Measurements from ENCODE around the gene FXYD6. TPM values are rescaled to one million over a fixed set of nuclear protein-coding genes. Genes with fewer than 3 reads are reported as not detected.

FXYD6 gene
- total RNA-seq, 1 experiment from 2014 or later: 0.54 TPM

DNA sequence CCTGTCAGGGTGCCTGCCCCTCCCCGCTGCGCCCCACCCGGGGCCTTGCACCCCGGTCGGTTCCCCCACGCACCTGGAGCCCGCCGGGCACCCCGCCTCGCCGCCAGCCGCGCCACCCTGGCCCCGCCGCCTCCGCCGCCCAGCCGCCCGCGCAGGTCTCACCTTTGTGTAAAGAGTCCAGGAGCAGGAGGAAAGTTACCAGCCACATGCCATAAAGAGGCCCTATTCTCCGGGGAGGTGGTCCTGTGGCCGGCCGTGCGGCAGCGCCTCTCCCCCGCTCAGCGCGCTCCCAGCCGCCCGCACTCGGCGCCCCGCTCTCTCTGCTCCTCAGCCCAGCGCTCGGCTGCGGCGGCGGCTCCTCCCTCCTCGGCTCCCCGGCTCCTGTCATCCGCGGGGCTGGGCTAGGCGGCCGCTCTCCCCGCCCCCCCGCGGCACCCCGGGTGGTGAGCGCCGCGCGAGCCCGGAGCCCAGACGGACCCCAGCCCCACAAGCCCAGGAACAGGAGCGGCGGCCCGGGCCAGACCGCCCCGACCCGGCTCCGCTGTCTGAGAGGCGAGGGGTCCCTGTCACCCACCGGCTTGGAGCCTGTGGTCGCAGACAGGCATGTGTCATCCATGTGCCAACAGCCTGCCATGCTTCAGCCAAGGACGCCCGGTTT lies 79.5 kb downstream of the FXYD6 start, which contains the start of gene DSCAML1:
Gene DSCAML1, minus strand, starts transcription at position 345 of the 658 bp plus-strand sequence. Its CDS starts 137 bp downstream, at position 208.
- Histone ChIP-seq H3K27me3 (ENCODE audit: control insufficient read depth, insufficient read depth, low read length) (peaks cover 39% of the 10 kb centered on the region), H3K36me3 (ENCODE audit: control insufficient read depth, insufficient read depth, low read length) (no peaks in the 10 kb centered on the region; the same call in 1 of the 2 replicates), H3K4me1 (ENCODE audit: control insufficient read depth, insufficient read depth, low read length) (peaks cover 10% of the 10 kb centered on the region), H3K9me3 (ENCODE audit: control insufficient read depth, insufficient read depth, low read depth, low read length) (no peaks in the 10 kb centered on the region), H3K27ac (ENCODE audit: low read length) (no peak within 1 kb of the TSS), H3K4me3 (ENCODE audit: low read depth in 2 of 2, low read length in 2 of 2) (peak within 1 kb of the TSS in 1 of 2 experiments; percentile 29; a peak in 3 of 4 replicates)
- TF ChIP-seq TCF7L2 (IDR thresholded peaks at IDR 0.05; ENCODE audit: low read depth, low read length): no peak
- TF ChIP-seq SIN3A (IDR thresholded peaks at IDR 0.05; ENCODE audit: borderline replicate concordance, insufficient read depth, low read depth, low read length): no peak
- ATAC-seq (peak; percentile 79), DNase-seq (ENCODE audit: low read depth, low spot score) (no peak)
- ChIA-PET CTCF (no interaction called here), POLR2A (no interaction called here)
- BruUV-seq (replicated peaks): no TSS peak
- in situ Hi-C loops (cut with HindIII; ENCODE audit: low pct_unique_long_range_greater_than_20kb, low sequenced_read_pairs) (no loop called here), intact Hi-C loops (cut with micrococcal nuclease; ENCODE audit: unreplicated experiment) (no loop called here)

DNA sequence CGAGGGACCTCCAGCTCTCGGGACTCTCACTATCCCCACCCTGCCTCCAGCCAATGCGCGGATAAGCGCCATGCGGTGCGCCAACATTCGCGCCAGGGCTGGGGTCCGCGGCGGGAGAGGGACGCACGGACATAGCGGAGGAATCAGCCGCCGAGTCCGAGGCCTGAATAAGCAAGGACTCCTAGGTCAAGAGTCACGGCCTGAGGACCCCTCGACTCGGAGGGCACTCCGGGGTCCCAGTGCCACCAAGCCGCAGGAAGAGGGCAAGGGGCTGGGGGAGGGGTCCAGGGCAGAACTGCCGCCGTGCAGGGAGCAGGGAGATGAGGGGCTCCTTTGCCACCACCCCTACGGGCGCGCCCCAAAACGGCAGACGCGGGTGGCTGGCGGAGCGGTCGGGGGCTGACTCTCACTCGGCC lies 80.0 kb downstream of the FXYD6 start:
- Histone ChIP-seq H3K4me1 (ENCODE audit: control insufficient read depth, insufficient read depth, low read length) (peaks cover 10% of the 10 kb centered on the region), H3K36me3 (ENCODE audit: control insufficient read depth, insufficient read depth, low read length) (no peaks in the 10 kb centered on the region; the same call in 1 of the 2 replicates), H3K4me3 (ENCODE audit: low read depth in 2 of 2, low read length in 2 of 2) (peak overlapping the region in 1 of 2 experiments; percentile 29; a peak in 3 of 4 replicates), H3K27ac (ENCODE audit: low read length) (no peak overlapping the region), H3K9me3 (ENCODE audit: control insufficient read depth, insufficient read depth, low read depth, low read length) (no peaks in the 10 kb centered on the region), H3K27me3 (ENCODE audit: control insufficient read depth, insufficient read depth, low read length) (peaks cover 39% of the 10 kb centered on the region)
- DNase-seq (ENCODE audit: low read depth, low spot score): no peak
- POLR2A ChIA-PET: interaction anchor here (0.6 kb wide), 1 partner anchor 28 kb away, joined by 5 read pairs; no protein-coding TSS in a partner anchor
- intact Hi-C loops (cut with micrococcal nuclease; ENCODE audit: unreplicated experiment): no loop called here
- CTCF ChIA-PET: no interaction called here
- ATAC-seq: peak; percentile 6; the same call in 1 of the 2 replicates
- BruUV-seq (replicated peaks): no TSS peak
- no peak for TF ChIP-seq SIN3A (IDR thresholded peaks at IDR 0.05; ENCODE audit: borderline replicate concordance, insufficient read depth, low read depth, low read length)
- TF ChIP-seq, protein P1, sequence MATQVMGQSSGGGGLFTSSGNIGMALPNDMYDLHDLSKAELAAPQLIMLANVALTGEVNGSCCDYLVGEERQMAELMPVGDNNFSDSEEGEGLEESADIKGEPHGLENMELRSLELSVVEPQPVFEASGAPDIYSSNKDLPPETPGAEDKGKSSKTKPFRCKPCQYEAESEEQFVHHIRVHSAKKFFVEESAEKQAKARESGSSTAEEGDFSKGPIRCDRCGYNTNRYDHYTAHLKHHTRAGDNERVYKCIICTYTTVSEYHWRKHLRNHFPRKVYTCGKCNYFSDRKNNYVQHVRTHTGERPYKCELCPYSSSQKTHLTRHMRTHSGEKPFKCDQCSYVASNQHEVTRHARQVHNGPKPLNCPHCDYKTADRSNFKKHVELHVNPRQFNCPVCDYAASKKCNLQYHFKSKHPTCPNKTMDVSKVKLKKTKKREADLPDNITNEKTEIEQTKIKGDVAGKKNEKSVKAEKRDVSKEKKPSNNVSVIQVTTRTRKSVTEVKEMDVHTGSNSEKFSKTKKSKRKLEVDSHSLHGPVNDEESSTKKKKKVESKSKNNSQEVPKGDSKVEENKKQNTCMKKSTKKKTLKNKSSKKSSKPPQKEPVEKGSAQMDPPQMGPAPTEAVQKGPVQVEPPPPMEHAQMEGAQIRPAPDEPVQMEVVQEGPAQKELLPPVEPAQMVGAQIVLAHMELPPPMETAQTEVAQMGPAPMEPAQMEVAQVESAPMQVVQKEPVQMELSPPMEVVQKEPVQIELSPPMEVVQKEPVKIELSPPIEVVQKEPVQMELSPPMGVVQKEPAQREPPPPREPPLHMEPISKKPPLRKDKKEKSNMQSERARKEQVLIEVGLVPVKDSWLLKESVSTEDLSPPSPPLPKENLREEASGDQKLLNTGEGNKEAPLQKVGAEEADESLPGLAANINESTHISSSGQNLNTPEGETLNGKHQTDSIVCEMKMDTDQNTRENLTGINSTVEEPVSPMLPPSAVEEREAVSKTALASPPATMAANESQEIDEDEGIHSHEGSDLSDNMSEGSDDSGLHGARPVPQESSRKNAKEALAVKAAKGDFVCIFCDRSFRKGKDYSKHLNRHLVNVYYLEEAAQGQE (IDR thresholded peaks at IDR 0.05; ENCODE audit: insufficient read depth in 1 of 2, low read depth in 2 of 2, low read length in 1 of 2): no peak
- in situ Hi-C loops (cut with HindIII; ENCODE audit: low pct_unique_long_range_greater_than_20kb, low sequenced_read_pairs): no loop called here

DNA sequence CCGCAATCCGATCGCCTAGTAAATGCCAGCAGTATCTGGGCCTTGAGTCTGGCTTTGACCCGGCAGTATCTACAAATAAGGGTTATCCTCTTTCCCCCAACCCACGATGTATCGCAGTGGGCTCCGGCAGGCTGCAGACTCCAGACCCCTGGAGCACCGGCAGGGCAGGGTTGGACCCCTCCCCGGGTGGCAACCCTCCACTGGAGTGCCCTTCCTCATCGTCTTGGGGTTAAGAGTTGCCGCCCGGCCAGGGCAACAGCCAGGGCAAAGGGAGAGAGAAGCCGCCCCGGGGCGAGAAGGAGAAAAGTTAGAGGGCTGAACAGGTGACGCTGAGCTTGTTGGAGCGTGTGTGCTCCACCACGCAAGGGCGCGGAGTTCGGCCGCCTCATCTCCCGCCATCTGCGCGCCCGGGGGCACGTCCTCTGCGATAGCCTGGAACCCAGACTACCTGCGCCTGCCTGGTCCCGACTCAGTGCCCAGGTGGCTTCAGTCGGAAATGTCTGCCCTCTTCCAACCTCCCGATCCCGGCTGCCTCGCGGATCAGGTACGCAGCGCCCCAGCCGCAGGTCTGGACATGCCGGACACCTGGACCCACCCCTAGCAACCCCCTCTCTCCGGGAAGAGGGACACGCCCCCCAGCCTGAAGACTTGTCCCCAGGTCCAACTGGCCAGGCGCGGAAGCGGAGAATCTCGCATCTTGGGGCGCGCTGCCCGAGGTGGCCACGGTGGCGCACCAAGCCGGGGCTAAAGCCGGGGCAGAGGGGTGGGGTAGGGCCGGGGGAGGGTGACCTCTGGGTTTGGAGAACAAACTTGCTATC lies 80.6 kb downstream of the FXYD6 start:
- H3K27me3 ChIP-seq (ENCODE audit: control insufficient read depth, insufficient read depth, low read length): peaks cover 35% of the 10 kb centered on the region

More for the DNA sequence above, 80.6 kb downstream of the FXYD6 start:
- H3K4me3 ChIP-seq (ENCODE audit: low read depth in 2 of 2, low read length in 2 of 2): peak overlapping the region in 1 of 2 experiments; percentile 29; a peak in 2 of 4 replicates
- TF ChIP-seq POLR2AphosphoS5 (IDR thresholded peaks at IDR 0.05; ENCODE audit: low read depth, low read length) (no peak), SIN3A (IDR thresholded peaks at IDR 0.05; ENCODE audit: borderline replicate concordance, insufficient read depth, low read depth, low read length) (no peak), TCF7L2 (IDR thresholded peaks at IDR 0.05; ENCODE audit: low read depth, low read length) (no peak)
- TF ChIP-seq, protein P2, sequence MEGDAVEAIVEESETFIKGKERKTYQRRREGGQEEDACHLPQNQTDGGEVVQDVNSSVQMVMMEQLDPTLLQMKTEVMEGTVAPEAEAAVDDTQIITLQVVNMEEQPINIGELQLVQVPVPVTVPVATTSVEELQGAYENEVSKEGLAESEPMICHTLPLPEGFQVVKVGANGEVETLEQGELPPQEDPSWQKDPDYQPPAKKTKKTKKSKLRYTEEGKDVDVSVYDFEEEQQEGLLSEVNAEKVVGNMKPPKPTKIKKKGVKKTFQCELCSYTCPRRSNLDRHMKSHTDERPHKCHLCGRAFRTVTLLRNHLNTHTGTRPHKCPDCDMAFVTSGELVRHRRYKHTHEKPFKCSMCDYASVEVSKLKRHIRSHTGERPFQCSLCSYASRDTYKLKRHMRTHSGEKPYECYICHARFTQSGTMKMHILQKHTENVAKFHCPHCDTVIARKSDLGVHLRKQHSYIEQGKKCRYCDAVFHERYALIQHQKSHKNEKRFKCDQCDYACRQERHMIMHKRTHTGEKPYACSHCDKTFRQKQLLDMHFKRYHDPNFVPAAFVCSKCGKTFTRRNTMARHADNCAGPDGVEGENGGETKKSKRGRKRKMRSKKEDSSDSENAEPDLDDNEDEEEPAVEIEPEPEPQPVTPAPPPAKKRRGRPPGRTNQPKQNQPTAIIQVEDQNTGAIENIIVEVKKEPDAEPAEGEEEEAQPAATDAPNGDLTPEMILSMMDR (IDR thresholded peaks at IDR 0.05): no peak
- TF ChIP-seq, protein P1 (IDR thresholded peaks at IDR 0.05; ENCODE audit: insufficient read depth in 1 of 2, low read depth in 2 of 2, low read length in 1 of 2): no peak
- H3K4me1 ChIP-seq (ENCODE audit: control insufficient read depth, insufficient read depth, low read length): peaks cover 10% of the 10 kb centered on the region
- no peaks in the 10 kb centered on the region; the same call in 1 of the 2 replicates for H3K36me3 ChIP-seq (ENCODE audit: control insufficient read depth, insufficient read depth, low read length)
- no TSS peak for BruUV-seq (replicated peaks)
- H3K9me3 ChIP-seq (ENCODE audit: control insufficient read depth, insufficient read depth, low read depth, low read length): no peaks in the 10 kb centered on the region
- H3K27ac ChIP-seq (ENCODE audit: low read length): no peak overlapping the region
- CTCF ChIA-PET: no interaction called here
- ATAC-seq: peak; percentile 4; the same call in 1 of the 2 replicates
- no peak for DNase-seq (ENCODE audit: low read depth, low spot score)
- intact Hi-C loops (cut with micrococcal nuclease; ENCODE audit: unreplicated experiment) (no loop called here), in situ Hi-C loops (cut with HindIII; ENCODE audit: low pct_unique_long_range_greater_than_20kb, low sequenced_read_pairs) (no loop called here)
- POLR2A ChIA-PET: interaction anchor here (0.6 kb wide), 1 partner anchor 28 kb away, joined by 5 read pairs; no protein-coding TSS in a partner anchor

Data from Panc1 (cell line).